GM23338 (cell line): ENCODE measurements around the gene PDHX.

Experiments
- CREB1 ChIP-seq: fragments of 250-450 bp; sonication (Bioruptor Pico); IDR thresholded peaks from 2 replicates; pipeline ENCODE4 v1.5.0; 2020; ENCODE audit warnings: low read depth, mild to moderate bottlenecking, moderate library complexity
- CTCF ChIP-seq, 2 experiments: fragments of 200-600 bp in 1 of 2; sonication (generic) in 1 of 2; conservative IDR thresholded peaks; 2 replicates each; pipeline versions ENCODE4 v1.5.1 to v1.6.1; 2016 to 2017; ENCODE audit warnings: antibody characterized with exemption in 2 of 2, low read depth in 2 of 2, mild to moderate bottlenecking in 2 of 2, moderate library complexity in 1 of 2
- EZH2 ChIP-seq: fragments of 200-600 bp; sonication (generic); IDR thresholded peaks from one replicate; pipeline ENCODE4 v1.8.0; 2017; ENCODE audit warnings: antibody characterized with exemption, mild to moderate bottlenecking, low read depth; ENCODE audit not compliant: unreplicated experiment
- EZH2phosphoT487 ChIP-seq: fragments of 200-600 bp; sonication (generic); IDR thresholded peaks from one replicate; pipeline ENCODE4 v1.8.1; 2018; ENCODE audit warnings: antibody characterized with exemption; ENCODE audit not compliant: unreplicated experiment
- JUNB ChIP-seq: IDR thresholded peaks from one replicate; pipeline ENCODE4 v1.6.1; 2016; ENCODE audit warnings: antibody characterized with exemption; ENCODE audit not compliant: unreplicated experiment
- NANOG ChIP-seq: IDR thresholded peaks from 2 replicates; pipeline ENCODE4 v1.6.1; 2016; ENCODE audit warnings: antibody characterized with exemption, borderline replicate concordance
- POLR2AphosphoS5 ChIP-seq: IDR thresholded peaks from 2 replicates; pipeline ENCODE4 v1.6.1; 2016; ENCODE audit warnings: antibody characterized with exemption, low read depth
- STAT1 ChIP-seq: IDR thresholded peaks from one replicate; pipeline ENCODE4 v1.6.1; 2016; ENCODE audit warnings: antibody characterized with exemption; ENCODE audit not compliant: unreplicated experiment
- ZNF114 ChIP-seq: fragments of 250-450 bp; sonication (Bioruptor Pico); IDR thresholded peaks from 2 replicates; pipeline ENCODE4 v1.5.0; 2020; ENCODE audit warnings: mild to moderate bottlenecking, moderate library complexity

GRCh38 chr11:35031867-35032266 is 115.4 kb downstream of the PDHX start:
- TF ChIP-seq CTCF (conservative IDR thresholded peaks at IDR 0.05; ENCODE audit: low read depth in 2 of 2) (no peak), JUNB (no peak), POLR2AphosphoS5 (no peak), EZH2 (no peak), EZH2phosphoT487 (no peak), CREB1 (CRISPR knock-in tag) (no peak), NANOG (no peak), ZNF114 (no peak), STAT1 (no peak)
